DMS 273 (cell line): Measurements from ENCODE around the gene ECT2.
"Not testable (repeated sequence)": the region's sequence is repeated elsewhere in the genome, so short reads cannot be mapped to it uniquely, and the experiment has no call there.

Experiments
- DNase-seq: peaks from one replicate; lab custom pipeline; 2025; ENCODE audit not compliant: unreplicated experiment; lab: John Stamatoyannopoulos, UW

Gene ECT2

GRCh38 chr3:172739462-172739861 is 11.1 kb upstream of the ECT2 start:
- no peak for DNase-seq

DNA sequence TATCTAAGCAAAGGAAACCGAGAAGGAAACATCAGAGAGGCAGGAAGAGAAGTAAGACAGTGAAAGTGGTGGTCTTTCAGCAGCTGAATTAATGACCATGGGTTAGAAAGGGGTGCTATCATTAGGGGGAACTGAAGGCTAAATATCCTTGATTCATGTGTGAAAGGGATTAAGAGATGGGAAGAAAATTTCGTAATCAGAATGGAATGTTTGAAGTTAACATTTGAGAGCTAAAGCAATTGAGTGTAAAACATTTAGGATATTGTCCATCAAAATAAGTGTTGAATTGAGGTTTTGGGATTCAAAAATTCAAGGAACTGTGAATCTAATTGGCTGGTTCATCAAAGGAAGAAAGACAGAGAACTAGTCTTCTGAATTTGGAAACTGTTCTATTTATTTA is 4.1 kb upstream of the ECT2 start:
- no peak for DNase-seq

DNA sequence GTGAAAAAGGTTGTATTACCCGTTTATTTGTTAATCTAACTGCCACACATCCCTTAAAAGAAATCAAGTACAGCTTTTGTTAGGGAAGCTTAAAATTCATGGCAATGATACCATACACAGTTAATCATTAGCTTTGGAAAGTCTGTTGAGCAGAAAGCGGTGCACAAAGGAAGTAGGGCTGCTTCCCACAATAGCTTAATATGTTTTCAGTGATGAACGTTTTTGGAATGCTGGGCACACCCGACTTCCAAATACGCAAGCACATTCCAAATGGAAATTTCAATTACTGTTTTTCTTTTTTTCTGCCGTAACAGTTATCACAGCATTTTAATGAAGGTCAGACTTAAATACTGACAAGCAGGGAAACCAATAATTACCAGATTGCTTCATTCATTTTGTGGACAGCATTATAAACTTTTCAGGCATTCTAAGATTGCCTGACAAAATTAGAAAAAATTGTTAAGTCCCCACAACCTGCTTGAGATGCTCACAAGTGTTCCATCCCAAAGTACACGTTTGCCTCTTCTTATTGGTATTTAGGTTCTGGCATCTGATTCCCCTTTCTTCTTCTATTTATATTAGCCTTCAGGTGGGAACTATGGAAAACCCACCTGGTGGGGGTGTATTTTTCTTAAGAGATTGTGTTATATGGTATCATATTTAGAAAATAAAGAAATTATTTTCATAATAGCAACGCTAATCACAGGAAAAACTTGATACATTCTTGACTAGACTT is 1.1 kb upstream of the ECT2 start:
- DNase-seq, result no peak

DNA sequence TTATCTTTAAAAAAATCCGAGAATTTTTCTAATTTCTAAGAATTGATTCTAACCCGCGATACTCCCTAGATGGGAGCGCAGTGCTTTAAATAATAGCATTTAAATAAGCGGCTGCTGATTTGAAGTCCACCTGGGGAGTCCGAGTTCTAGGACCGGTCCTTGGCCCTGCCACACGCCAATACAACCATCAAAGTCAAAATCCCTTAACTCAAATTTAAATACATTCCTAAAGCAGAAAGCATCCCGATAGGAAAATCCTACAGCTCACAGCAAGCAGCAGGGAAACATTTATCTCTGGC is 508 bp upstream of the ECT2 start:
- no peak for DNase-seq

DNA sequence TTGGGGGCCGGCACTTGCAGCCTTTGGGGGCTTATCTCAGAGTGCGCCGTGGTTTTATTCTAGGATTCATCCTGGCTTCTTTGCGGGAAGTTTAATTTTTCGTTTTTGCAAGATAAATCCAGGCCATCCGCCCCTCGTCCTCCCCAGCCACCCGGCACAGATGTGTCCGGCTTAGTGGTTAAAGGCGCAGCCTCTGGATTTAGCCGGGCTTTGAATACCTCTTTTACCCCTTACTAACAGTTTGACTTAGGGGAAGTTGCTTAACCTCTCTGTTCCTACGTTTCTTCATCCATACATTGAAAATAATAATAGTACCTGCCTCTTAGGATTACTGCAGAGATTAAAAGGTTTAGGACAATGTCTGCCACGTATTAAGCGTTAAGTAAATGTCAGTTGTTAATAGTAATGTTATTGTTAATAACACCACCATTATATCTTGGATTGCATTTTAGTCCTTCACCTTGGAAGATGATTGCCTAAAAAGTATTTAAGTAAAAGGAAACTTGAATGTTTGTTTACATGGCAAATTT is 714 bp downstream of the ECT2 start:
- peak; percentile 72 for DNase-seq

DNA sequence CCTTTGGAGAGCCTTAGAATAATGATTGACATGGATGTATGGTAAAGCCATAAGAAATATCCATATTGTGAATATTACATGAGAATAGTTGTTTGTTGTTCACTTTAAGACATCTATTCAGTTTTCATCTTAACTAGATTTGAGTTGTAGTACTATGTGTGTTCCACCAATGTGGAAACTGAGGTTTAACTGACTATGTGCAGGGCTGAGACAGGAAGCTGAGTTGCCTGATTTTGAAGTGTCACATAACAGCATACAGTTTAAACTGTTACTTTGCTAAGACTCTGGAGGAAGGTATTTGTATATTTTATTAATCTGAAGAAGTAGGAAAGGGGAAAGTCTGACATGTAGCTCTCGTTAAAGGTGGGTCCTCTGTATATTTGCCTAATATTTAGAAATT is 2.1 kb downstream of the ECT2 start:
- no peak for DNase-seq

DNA sequence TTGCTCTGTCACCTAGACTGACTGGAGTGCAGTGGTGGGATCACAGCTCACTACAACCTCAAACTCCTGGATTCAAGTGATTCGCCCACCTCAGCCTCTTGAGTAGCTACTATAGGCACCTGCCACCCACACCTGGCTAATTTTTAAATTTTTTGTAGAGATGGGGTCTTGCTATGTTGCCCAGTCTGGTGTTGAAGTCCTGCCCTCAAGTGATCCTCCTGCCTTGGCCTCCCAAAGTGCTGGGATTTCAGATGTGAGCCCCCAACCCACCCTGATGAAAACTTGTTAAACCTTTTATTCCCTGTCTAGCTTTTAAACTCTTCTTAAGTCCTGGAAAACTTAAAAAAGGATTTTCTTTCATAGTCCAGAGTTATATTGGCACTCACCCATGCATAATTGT is 2.6 kb downstream of the ECT2 start:
- no peak for DNase-seq

- DNase-seq, result not testable (repeated sequence)
Measured at GRCh38 chr3:172760416-172760815, 9.9 kb downstream of the ECT2 start.

DNA sequence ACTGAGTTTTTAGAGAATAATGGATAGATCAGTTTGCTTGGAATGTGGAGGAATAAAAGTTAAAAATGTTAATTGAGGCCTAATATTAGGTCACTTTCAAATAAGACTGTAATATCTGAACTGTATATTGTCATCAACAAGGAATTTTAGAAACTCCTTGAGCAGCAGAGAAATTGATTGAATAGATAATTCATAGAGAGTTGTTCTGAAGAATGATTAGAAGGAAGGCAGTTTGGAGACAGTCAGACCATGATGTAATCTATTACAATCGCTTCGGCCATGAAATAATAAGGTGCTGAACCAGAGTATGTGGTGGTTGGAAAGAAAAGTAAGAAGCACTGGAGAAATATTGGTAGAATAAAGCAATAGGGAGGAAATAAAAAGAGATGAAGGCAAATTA is 15.7 kb downstream of the ECT2 start:
- no peak for DNase-seq

DNA sequence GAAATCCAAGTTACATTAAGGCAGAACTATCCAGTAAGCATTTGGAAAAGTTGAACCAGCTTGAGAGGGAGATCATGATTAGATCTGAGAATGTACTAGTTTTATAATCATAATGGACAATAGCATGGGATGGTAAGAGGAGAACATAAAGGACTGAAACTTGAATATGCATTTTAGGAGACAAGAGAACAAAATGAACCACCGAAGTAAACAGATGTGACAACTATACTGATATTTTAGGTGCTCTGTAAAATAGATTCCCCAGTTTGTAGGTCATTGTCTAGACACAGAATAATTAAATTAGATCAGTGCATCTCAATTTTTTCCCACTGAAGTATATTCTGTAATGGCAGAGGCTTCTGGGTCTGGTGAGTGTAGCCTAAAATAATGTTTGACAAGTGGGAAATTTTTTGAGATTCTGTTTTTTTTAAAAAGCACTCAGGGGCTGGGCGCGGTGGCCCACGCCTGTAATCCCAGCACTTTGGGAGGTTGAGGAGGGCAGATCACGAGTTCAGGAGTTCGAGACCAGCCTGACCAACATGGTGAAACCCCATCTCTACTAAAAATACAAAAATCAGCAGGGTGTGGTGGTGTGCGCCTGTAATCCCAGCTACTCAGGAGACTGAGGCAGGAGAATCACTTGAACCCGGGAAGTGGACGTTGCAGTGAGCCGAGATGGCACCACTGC is 16.3 kb downstream of the ECT2 start:
- no peak for DNase-seq

- no peak for DNase-seq
Measured at GRCh38 chr3:172770382-172770781, 19.9 kb downstream of the ECT2 start.

DNA sequence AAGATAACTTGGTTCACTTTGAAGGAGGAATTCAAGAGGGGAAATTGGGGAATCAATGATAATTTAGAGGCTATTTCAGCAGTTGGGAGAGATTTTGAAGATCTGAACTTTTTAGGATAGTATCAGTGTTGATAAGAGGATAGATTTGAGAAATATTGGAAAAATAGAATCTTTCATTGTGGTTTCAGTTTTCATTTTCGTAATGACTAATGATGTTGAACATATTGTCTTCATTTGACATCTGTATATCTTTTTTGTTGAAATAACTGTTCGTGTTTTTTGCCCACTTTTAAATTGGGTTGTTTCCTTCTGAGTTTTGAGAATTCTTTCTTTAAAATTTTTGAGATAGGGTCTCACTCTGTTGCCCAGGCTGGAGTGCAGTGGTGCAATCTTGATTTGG is 21.1 kb downstream of the ECT2 start:
- DNase-seq, result no peak

GRCh38 chr3:172776049-172776717 is 25.7 kb downstream of the ECT2 start:
- DNase-seq, result no peak

DNA sequence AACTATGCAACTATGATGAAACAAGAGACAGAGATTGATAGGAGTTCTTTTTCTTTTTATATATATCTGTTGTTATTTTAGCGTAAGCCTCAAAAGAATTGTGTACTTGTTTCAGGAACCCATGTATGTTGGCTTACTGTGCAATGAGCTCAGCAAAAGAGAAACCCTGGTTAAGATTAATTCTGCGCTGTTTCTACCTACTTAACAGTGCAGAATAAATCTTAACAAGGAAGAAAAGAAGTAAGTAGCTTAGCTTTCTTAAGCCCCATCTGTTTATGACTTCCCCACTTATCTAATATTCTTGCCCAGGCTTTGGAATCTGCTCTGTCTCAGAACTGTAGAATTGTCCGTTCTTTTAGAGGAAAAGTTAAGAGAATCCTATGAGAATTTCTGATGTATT is 27.4 kb downstream of the ECT2 start:
- no peak for DNase-seq

DNA sequence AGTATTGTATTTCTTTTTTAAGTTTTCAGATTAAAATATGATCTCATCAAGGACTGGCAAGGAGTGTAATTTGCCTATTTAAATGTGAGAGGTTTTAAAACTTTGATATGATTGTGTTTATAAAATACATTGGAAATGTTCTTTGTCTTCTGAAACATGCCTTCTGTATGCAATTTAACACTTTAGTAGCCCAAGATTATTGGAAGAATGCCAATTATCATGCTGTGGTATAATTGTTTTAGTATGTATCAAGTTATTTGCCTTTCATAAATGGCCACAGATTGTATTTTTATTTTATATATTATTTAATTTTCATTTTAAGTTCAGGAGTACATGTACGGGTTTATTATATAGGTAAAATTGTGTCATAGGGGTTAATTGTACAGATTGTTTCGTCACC is 31.7 kb downstream of the ECT2 start:
- DNase-seq, result peak; percentile 15

- no peak for DNase-seq
Measured at GRCh38 chr3:172786036-172786435, 35.5 kb downstream of the ECT2 start.

DNA sequence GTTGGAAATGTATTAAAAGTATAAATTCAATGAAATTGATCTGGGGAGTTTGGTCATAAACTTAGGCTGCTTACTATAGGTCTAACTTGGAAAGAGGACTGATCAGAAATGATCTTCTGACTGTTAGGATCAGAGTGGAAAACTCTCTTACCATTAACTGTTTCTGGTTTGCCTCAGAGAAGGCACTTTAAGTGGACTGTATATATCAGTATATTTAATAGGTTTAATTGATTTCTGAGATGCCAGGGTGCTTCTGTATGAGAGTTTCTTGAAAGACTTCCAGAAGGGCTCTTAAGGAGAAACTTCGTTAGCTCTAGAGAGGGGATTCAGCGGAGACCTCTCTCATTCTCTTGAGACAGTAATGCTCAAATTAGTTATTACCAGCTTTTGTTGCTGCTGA is 36.5 kb downstream of the ECT2 start:
- DNase-seq, result no peak

DNA sequence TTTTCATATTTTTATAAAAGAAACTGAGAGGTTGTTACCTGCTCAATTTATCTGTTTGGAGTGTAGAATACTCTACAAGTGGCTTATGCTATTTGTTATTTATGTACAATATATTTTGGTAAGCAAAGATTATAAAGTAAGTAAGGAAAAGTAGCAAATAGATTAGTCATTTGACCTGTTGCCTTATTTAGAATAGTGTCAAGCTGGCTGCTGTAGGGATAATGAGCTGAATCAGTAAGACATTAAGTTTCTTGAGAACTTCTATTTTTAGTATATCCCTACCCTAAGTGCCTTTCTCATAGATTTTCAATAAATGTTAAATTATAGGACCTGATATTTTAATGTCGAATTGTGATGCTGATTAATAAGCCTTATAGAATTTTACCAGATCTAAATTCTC is 37.2 kb downstream of the ECT2 start:
- DNase-seq, result no peak

GRCh38 chr3:172799246-172799645 is 48.7 kb downstream of the ECT2 start:
- no peak for DNase-seq

DNA sequence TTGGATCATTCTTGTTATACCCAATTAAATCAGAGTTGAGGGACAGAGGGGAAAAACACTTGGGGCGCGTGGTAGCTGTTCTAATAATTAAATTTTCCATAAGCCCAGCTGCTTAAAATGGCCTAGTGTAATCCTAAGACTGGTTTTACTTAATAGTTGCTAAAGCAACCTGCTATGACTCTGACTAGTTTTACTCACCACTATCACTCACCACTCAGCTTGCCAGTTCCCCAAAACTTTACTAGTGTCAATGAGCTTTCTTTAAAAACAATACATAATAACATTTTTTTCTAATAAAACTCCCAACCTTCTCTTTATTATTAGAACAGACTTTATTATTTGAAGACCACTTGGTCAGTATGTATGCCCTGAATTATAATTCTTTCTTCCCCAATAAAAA is 49.6 kb downstream of the ECT2 start:
- DNase-seq, result no peak

GRCh38 chr3:172803489-172803888 is 53.0 kb downstream of the ECT2 start:
- DNase-seq, result no peak

DNA sequence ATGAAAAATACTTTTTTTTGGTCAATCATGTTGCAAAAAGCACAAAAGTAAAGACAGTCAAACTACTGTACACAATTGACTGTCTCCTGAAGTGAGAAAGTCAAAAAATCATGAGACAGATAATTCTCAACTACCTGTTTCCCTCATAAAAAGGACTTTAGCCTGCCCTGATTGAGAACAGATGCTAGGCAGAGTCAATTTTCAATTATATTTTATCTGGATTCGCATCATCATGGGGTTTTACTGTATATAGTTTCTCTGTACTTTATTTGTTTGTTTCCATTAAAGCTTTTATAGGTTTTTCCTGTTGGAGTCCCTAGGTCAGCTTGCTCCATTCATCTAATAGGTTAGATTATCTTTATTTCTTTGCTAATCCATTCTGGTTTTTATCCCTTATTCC is 53.8 kb downstream of the ECT2 start:
- no peak for DNase-seq
